HepG2 (cell line): ENCODE results near the gene KLHL17. TPM values are rescaled to one million over a fixed set of nuclear protein-coding genes. Genes with fewer than 3 reads are reported as not detected.

Experiments
- ATAC-seq: fragments of 200-7000 bp; cut with Tn5 transposase; 3 replicates; pipeline ENCODE4 v1.9.1; 2020; ENCODE audit warnings: mild to moderate bottlenecking, moderate library complexity
- BruUV-seq: library from RNA; stranded (reverse); fragments of 400-500 nt; replicated peaks from 2 replicates; lab custom pipeline; 2021; lab: Mats Ljungman, UMichigan
- CTCF ChIA-PET: fragments of 300-600 bp; formaldehyde crosslinking; extraction: SDS; loops from one replicate; lab custom pipeline; 2021; ENCODE audit warnings: low total read pairs, inconsistent platforms, low intra/inter-chr PET ratio; lab: Yijun Ruan, JAX
- POLR2A ChIA-PET: fragments of 350-600 bp; sonication (Branson Sonifier 250); formaldehyde crosslinking; loops from one replicate; lab custom pipeline; 2020; ENCODE audit warnings: antibody characterized with exemption, inconsistent platforms; lab: Yijun Ruan, JAX
- DNase-seq: peaks from one replicate; pipeline ENCODE4 v3.0.0-alpha.2; 2015; ENCODE audit warnings: low spot score
- FAIRE-seq: peaks from 3 replicates; lab custom pipeline; 2011; peaks lifted over from hg19 to GRCh38; lab: Jason Lieb, UNC
- H2AFZ ChIP-seq: one replicate; pipeline ENCODE4 v1.6.1; 2011; ENCODE audit warnings: low read length, inconsistent platforms
- H3K27ac ChIP-seq: fragments of 300-600 bp; 3 replicates; pipeline ENCODE4 v1.8.0; 2011; ENCODE audit warnings: mixed run types, mild to moderate bottlenecking, mixed read lengths, low read length, inconsistent platforms; ENCODE audit not compliant: insufficient read depth; ENCODE audit errors: extremely low read length
- H3K27me3 ChIP-seq, 2 experiments: fragments of 200-600 bp in 1 of 2; 2 replicates in 1 of 2; 3 replicates in 1 of 2; pipeline versions ENCODE4 v1.6.0 to v1.8.0; 2011; ENCODE audit warnings: low read length in 2 of 2, mild to moderate bottlenecking in 2 of 2, moderate library complexity in 2 of 2, inconsistent platforms in 1 of 2; ENCODE audit not compliant: insufficient read depth in 2 of 2, control insufficient read depth in 1 of 2
- H3K36me3 ChIP-seq, 2 experiments: fragments of 200-600 bp in 1 of 2; replicated peaks in 1 of 2; 2 replicates in 1 of 2; 3 replicates in 1 of 2; pipeline versions ENCODE4 v1.5.1 to v1.8.0; 2011; ENCODE audit warnings: low read length in 2 of 2, inconsistent platforms in 1 of 2; ENCODE audit not compliant: insufficient read depth in 2 of 2, control insufficient read depth in 1 of 2
- H3K4me1 ChIP-seq: 2 replicates; pipeline ENCODE4 v1.5.1; 2012; ENCODE audit warnings: low read length, inconsistent platforms; ENCODE audit not compliant: insufficient read depth
- H3K4me2 ChIP-seq: 2 replicates; pipeline ENCODE4 v1.6.0; 2011; ENCODE audit warnings: low read depth, low read length, inconsistent platforms
- H3K4me3 ChIP-seq, 3 experiments: fragments of 200-600 bp in 1 of 3; sonication (generic), shearing (Covaris generic) in 1 of 3; replicated peaks in 1 of 3; 2 replicates each; pipeline ENCODE4 v1.5.1; 2011 to 2016; ENCODE audit warnings: low read length in 3 of 3, inconsistent platforms in 2 of 3, low read depth in 2 of 3, mild to moderate bottlenecking in 2 of 3, control low read depth in 1 of 3, mixed read lengths in 1 of 3; ENCODE audit not compliant: insufficient read depth in 1 of 3
- H3K79me2 ChIP-seq: one replicate; pipeline ENCODE4 v1.6.1; 2011; ENCODE audit warnings: low read length, inconsistent platforms; ENCODE audit not compliant: insufficient read depth
- H3K9ac ChIP-seq: 2 replicates; pipeline ENCODE4 v1.6.0; 2011; ENCODE audit warnings: mild to moderate bottlenecking, low read depth, low read length, inconsistent platforms; ENCODE audit not compliant: insufficient read depth
- H3K9me3 ChIP-seq: 2 replicates; pipeline ENCODE4 v1.5.1; 2012; ENCODE audit warnings: mild to moderate bottlenecking, low read length
- H4K20me1 ChIP-seq: 2 replicates; pipeline ENCODE4 v1.6.0; 2011; ENCODE audit warnings: inconsistent platforms, mild to moderate bottlenecking, low read length, moderate library complexity; ENCODE audit not compliant: insufficient read depth
- EZH2 ChIP-seq: conservative IDR thresholded peaks from 2 replicates; pipeline ENCODE4 v1.6.1; 2012; ENCODE audit warnings: mild to moderate bottlenecking, low read depth, low read length, moderate library complexity
- FOXK1 ChIP-seq: sonication (generic); formaldehyde crosslinking; IDR thresholded peaks from 2 replicates; pipeline ENCODE4 v1.4.0; 2020; ENCODE audit warnings: low read depth, missing genetic modification reagents, borderline replicate concordance
- MLXIP ChIP-seq: sonication (generic); formaldehyde crosslinking; IDR thresholded peaks from 2 replicates; pipeline ENCODE4 v1.9.0; 2021; ENCODE audit warnings: missing genetic modification reagents, borderline replicate concordance
- SKI ChIP-seq: fragments of 450-650 bp; IDR thresholded peaks from one replicate; pipeline ENCODE4 v1.6.1; 2018; ENCODE audit warnings: mild to moderate bottlenecking; ENCODE audit not compliant: partially characterized antibody
- ZBTB42 ChIP-seq: sonication (generic); formaldehyde crosslinking; IDR thresholded peaks from 2 replicates; pipeline ENCODE4 v1.5.0; 2020; ENCODE audit warnings: mild to moderate bottlenecking, missing genetic modification reagents
- ZFP41 ChIP-seq: sonication (generic); formaldehyde crosslinking; IDR thresholded peaks from 2 replicates; pipeline ENCODE4 v1.4.0; 2020; ENCODE audit warnings: mild to moderate bottlenecking, missing genetic modification reagents, borderline replicate concordance
- ZNF160 ChIP-seq: sonication (generic); formaldehyde crosslinking; IDR thresholded peaks from 2 replicates; pipeline ENCODE4 v1.8.0; 2022; ENCODE audit warnings: mild to moderate bottlenecking, inconsistent platforms, missing genetic modification reagents
- WGBS: methylation state at CpG from one replicate; pipeline ENCODE4 v1.1.6; 2017; ENCODE audit warnings: low lambda C conversion rate; 5-methylcytosine and 5-hydroxymethylcytosine counted together
- in situ Hi-C: cut with HindIII; loops from 2 replicates; pipeline ENCODE4 v1.10.0; 2017; ENCODE audit warnings: low pct_unique_long_range_greater_than_20kb; ENCODE audit not compliant: extremely low pct_ligation_motif_present
- intact Hi-C: fragments of 100-400 bp; cut with micrococcal nuclease; formaldehyde crosslinking; loops from one replicate; pipeline ENCODE4 v1.10.0; 2022; ENCODE audit not compliant: unreplicated experiment
- polyA plus RNA-seq, 8 experiments: library from polyadenylated mRNA; depleted of rRNA in 3 of 8; stranded (reverse) in 7 of 8; unstranded in 1 of 8; fragments of >200 nt; fragmentation: Illumina TruSeq in 4 of 8; extraction: Trizol in 4 of 8; gene quantifications; 2 replicates each; pipeline versions ENCODE4 v1.2.1 to v1.2.3, GENCODE V29; 2011 to 2016; ENCODE audit warnings: low read depth in 4 of 8, missing spikeins in 1 of 8, mixed read lengths in 1 of 8; ENCODE audit not compliant: insufficient read depth in 1 of 8
- total RNA-seq, 5 experiments: library from RNA; depleted of rRNA; stranded (reverse); fragments of >200 nt; fragmentation: Illumina TruSeq; extraction: Trizol; gene quantifications; 2 replicates each; pipeline ENCODE4 v1.2.3, GENCODE V29; 2016; ENCODE audit warnings: low read depth in 1 of 5

The KLHL17 gene
- total and polyA plus RNA-seq, 2 of the 13 experiments (the other 11 are each of a cell fraction or from before 2014, with no cell fraction given): 9.3 to 24.7 TPM

GRCh38 chr1:927234-927633 lies 33.1 kb upstream of the KLHL17 start:
- CTCF ChIA-PET: no interaction called here
- in situ Hi-C loops: no loop called here
- ATAC-seq: no peak

More at GRCh38 chr1:927234-927633, 33.1 kb upstream of the KLHL17 start:
- Histone ChIP-seq H3K36me3 (no peaks in the 10 kb centered on the region), H3K9me3 (no peaks in the 10 kb centered on the region), H3K4me2 (no peak overlapping the region), H2AFZ (no peak overlapping the region), H3K4me1 (peaks cover 8% of the 10 kb centered on the region), H3K27me3 (peaks cover 38 to 86% of the 10 kb centered on the region in 2 experiments), H4K20me1 (peaks cover 3% of the 10 kb centered on the region; the same call in 1 of the 2 replicates), H3K79me2 (no peaks in the 10 kb centered on the region), H3K4me3 (no peak overlapping the region), H3K27ac (no peak overlapping the region), H3K9ac (no peak overlapping the region)
- DNase-seq (no peak), FAIRE-seq (no peak)
- intact Hi-C loops: no loop called here
- WGBS: 67% methylated on average over 1 of the region's 9 CpGs
- BruUV-seq: no TSS peak
- POLR2A ChIA-PET: no interaction called here
- TF ChIP-seq ZBTB42 (CRISPR knock-in tag) (no peak), ZFP41 (CRISPR knock-in tag) (no peak), ZNF160 (CRISPR knock-in tag) (no peak), MLXIP (CRISPR knock-in tag) (no peak), FOXK1 (CRISPR knock-in tag) (no peak), SKI (no peak), EZH2 (peak; percentile 69; the same call in 1 of the 2 replicates)
